ENCODE measurements around the gene RAB40B.

The RAB40B gene

GRCh38 chr17:82648742-82649331, 49.7 kb downstream of the RAB40B start:
- CTCF ChIA-PET = no interaction called here
- peak overlapping the region; percentile 66 for H3K27ac ChIP-seq (ENCODE audit: extremely low read depth, low read depth, low read length)
- H3K36me3 ChIP-seq (ENCODE audit: control insufficient read depth in 2 of 2, insufficient read depth in 1 of 2, low read length in 2 of 2) = peaks cover 2 to 19% of the 10 kb centered on the region in 2 experiments
- TF ChIP-seq ZBTB10 (tag by site-specific recombination; IDR thresholded peaks at IDR 0.05) (peak; percentile 64; the same call in 1 of the 2 replicates), PATZ1 (tag by site-specific recombination; IDR thresholded peaks at IDR 0.05) (0 out of 2 replicates have a peak, but pooled peaks have one; percentile 22), ZNF114 (tag by site-specific recombination; IDR thresholded peaks at IDR 0.05) (no peak), KLF1 (tag by site-specific recombination; IDR thresholded peaks at IDR 0.05) (0 out of 2 replicates have a peak, but pooled peaks have one; percentile 7), SP3 (tag by site-specific recombination; IDR thresholded peaks at IDR 0.05) (peak; percentile 35), ZNF174 (tag by site-specific recombination; IDR thresholded peaks at IDR 0.05) (no peak), GLIS2 (tag by site-specific recombination; IDR thresholded peaks at IDR 0.05) (peak; percentile 70), ZFP41 (tag by site-specific recombination; IDR thresholded peaks at IDR 0.05; ENCODE audit: borderline replicate concordance) (no peak), GLIS1 (tag by site-specific recombination; IDR thresholded peaks at IDR 0.05) (0 out of 2 replicates have a peak, but pooled peaks have one; percentile 14)
- peaks cover 7% of the 10 kb centered on the region for H3K4me1 ChIP-seq (ENCODE audit: control insufficient read depth, insufficient read depth, low read length)
- H3K4me3 ChIP-seq (ENCODE audit: low read depth, low read length) = peak overlapping the region; percentile 39
- H3K9me3 ChIP-seq (ENCODE audit: control insufficient read depth, insufficient read depth, low read depth, low read length) = no peaks in the 10 kb centered on the region
- POLR2A ChIA-PET = no interaction called here

- Histone ChIP-seq H3K27ac (ENCODE audit: extremely low read depth, low read depth, low read length) (peak within 1 kb of the TSS; percentile 99), H3K4me3 (ENCODE audit: low read depth, low read length) (peak within 1 kb of the TSS; percentile 97), H3K36me3 (ENCODE audit: control insufficient read depth in 2 of 2, insufficient read depth in 1 of 2, low read length in 2 of 2) (peaks cover 7 to 25% of the 10 kb centered on the region in 2 experiments), H3K4me1 (ENCODE audit: control insufficient read depth, insufficient read depth, low read length) (peaks cover 7% of the 10 kb centered on the region), H3K9me3 (ENCODE audit: control insufficient read depth, insufficient read depth, low read depth, low read length) (no peaks in the 10 kb centered on the region)
- ChIA-PET CTCF (no interaction called here), POLR2A (interaction anchor here (1.4 kb wide), 1 partner anchor 106 kb away, joined by 3 read pairs; no protein-coding TSS in a partner anchor)
- TF ChIP-seq ZNF76 (tag by site-specific recombination; IDR thresholded peaks at IDR 0.05; ENCODE audit: borderline replicate concordance, low read depth) (peak; percentile 68), KLF16 (tag by site-specific recombination; IDR thresholded peaks at IDR 0.05) (peak; percentile 64), ZNF843 (tag by site-specific recombination; IDR thresholded peaks at IDR 0.05) (0 out of 2 replicates have a peak, but pooled peaks have one; percentile 15), KLF7 (tag by site-specific recombination; IDR thresholded peaks at IDR 0.05; ENCODE audit: borderline replicate concordance) (no peak), EGR2 (tag by site-specific recombination; IDR thresholded peaks at IDR 0.05; ENCODE audit: low read depth) (no peak), ZNF513 (tag by site-specific recombination; IDR thresholded peaks at IDR 0.05) (no peak), MZF1 (tag by site-specific recombination; IDR thresholded peaks at IDR 0.05; ENCODE audit: borderline replicate concordance) (no peak), ZNF768 (tag by site-specific recombination; IDR thresholded peaks at IDR 0.05) (no peak), ZSCAN4 (tag by site-specific recombination; IDR thresholded peaks at IDR 0.05) (peak; percentile 72), ZNF645 (tag by site-specific recombination; IDR thresholded peaks at IDR 0.05) (no peak), ZNF10 (tag by site-specific recombination; IDR thresholded peaks at IDR 0.05) (no peak), KLF1 (tag by site-specific recombination; IDR thresholded peaks at IDR 0.05) (peak; percentile 79), ZNF776 (tag by site-specific recombination; IDR thresholded peaks at IDR 0.05; ENCODE audit: borderline replicate concordance) (no peak), GLIS2 (tag by site-specific recombination; IDR thresholded peaks at IDR 0.05) (no peak; the same call in 1 of the 2 replicates), ZNF530 (tag by site-specific recombination; IDR thresholded peaks at IDR 0.05; ENCODE audit: low read depth) (no peak), ZNF202 (tag by site-specific recombination; IDR thresholded peaks at IDR 0.05; ENCODE audit: borderline replicate concordance) (no peak), ZNF677 (tag by site-specific recombination; IDR thresholded peaks at IDR 0.05) (no peak), ZNF621 (tag by site-specific recombination; IDR thresholded peaks at IDR 0.05) (no peak)
Measured at GRCh38 chr17:82648165-82648668, 50.3 kb downstream of the RAB40B start, which contains the start of gene WDR45B. Gene WDR45B, minus strand, starts transcription at chr17:82648444. Its CDS starts 104 bp downstream, at chr17:82648340.
